ENCODE data around the gene GBGT1.

GBGT1 gene

DNA sequence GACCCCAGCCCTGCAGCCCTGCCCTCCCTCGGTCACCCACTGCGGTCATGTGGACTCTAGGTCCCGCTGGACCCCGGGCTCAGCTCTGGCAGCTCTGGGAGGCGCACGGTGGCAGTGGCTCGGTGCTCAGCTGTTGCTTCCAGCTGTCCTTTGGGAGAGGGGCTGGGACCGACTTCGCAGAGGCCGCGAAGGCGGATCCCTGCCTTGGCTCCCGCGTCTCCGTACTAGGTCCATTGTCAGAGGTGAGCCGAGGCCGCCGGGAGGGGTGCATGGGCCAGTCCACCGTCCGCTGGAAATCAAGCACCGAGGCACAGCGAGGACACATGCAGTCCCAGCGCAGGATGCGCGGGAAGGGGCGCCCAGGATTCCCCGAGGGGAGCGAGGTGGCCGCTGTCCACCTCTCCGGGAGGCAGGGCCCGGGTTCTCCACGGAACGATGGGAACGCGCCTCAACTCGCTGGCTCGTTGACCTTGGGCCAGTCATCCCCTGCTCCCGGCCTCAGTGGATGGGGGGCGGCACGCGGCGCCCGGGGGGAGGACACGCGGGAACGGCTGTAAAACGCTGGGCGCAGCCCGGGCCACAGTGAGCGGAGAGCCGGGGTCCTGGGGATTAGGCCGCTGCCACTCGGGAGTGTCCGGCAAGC, 732 bp downstream of the GBGT1 start:
- DNase-seq (ENCODE audit: low read depth): no peak

GRCh38 chr9:133161547-133161950, 2.2 kb downstream of the GBGT1 start:
- no peak for DNase-seq (ENCODE audit: low read depth)

GRCh38 chr9:133160742-133161546, 2.8 kb downstream of the GBGT1 start:
- no peak for DNase-seq (ENCODE audit: low read depth)

DNA sequence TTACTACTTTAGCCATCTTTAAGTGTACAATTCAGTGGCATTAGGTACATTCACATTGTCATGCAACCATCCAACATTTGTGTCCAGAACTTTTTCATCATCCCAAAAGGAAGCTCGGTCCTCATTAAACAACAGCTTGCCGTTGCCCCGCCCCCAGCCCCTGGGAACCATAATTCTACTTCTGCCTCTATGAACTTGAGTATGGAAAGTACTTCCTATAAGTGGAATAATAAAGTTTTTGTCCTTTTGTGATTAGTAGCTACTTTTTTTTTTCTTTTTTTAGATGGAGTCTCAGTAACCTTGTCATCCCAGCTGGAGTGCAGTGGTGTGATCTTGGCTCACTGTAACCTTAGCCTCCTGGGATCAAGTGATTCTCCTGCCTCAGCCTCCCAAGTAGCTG, 5.0 kb downstream of the GBGT1 start:
- DNase-seq (ENCODE audit: low read depth): no peak

DNA sequence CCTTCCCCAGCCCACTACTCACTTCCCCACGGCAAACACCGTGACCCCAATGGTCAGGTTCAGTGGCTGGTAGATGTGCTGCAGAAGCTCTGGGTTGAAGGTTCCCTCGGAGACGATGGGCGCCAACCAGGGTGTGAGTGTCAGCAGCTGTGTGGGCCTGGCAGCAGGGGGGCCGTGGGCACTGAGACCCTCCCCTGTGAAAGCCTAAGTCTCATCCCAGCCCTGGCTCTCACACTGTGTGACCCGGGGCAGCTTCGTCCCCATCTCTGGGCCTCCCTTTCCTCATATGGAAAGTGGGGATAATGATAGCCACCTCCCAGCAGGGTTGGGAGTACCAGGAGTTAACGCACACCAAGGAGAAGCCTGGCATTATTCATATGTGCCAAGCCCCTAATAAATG, 8.6 kb downstream of the GBGT1 start:
- no peak for DNase-seq (ENCODE audit: low read depth)

GRCh38 chr9:133154097-133154989, 9.4 kb downstream of the GBGT1 start:
- DNase-seq (ENCODE audit: low read depth): no peak

GRCh38 chr9:133153227-133154096, 10.3 kb downstream of the GBGT1 start:
- DNase-seq (ENCODE audit: low read depth): no peak

DNA sequence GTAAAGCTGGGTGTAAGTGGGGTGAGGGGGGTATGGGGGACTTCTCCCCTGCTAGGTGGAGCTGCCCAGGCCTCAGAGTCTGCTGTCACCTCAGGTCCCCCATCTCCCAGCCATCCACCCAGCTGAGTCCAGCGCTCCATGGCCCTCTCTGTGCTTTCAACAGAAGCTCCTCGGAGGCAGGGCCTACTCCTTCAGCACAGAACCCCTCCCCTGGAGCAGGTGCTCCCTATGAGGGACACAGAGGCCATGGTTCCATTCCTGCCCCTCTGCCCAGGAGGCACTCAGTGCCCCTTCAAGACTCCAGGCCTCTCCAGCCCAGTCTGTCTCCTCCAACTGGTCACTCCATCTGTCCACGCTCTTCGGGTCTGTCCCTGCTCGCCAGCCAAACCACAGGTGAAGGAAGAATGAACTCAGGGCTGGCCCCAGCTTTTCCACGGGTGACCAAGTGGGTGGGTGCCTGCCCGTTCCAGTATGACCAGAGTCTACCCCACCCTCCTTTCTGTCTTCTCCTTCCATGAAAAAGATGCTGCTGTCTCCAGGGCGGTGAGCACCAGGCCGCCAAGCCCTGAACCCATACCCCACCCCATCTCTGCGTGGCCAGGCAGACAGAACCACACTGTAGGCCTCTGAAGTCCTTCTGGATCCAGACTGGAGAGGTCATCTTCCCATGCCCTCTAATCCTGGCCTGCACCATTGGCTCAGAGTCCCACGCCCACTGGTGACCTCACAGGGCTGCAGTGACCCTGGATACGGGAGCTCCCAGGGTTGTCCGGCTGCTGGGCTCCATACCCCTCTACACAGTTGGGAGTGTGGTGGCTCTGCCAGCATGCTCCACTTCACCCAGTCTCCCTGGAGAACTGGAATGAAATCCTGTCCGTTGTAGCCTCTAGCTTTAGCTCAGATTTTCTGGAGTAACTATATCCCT, 11.9 kb downstream of the GBGT1 start:
- no peak for DNase-seq (ENCODE audit: low read depth)

- no peak for DNase-seq (ENCODE audit: low read depth)
Measured at GRCh38 chr9:133151041-133151440, 12.7 kb downstream of the GBGT1 start.

- peak; percentile 60 for DNase-seq (ENCODE audit: low read depth)
Measured at GRCh38 chr9:133149130-133150015, 14.3 kb downstream of the GBGT1 start.

DNA sequence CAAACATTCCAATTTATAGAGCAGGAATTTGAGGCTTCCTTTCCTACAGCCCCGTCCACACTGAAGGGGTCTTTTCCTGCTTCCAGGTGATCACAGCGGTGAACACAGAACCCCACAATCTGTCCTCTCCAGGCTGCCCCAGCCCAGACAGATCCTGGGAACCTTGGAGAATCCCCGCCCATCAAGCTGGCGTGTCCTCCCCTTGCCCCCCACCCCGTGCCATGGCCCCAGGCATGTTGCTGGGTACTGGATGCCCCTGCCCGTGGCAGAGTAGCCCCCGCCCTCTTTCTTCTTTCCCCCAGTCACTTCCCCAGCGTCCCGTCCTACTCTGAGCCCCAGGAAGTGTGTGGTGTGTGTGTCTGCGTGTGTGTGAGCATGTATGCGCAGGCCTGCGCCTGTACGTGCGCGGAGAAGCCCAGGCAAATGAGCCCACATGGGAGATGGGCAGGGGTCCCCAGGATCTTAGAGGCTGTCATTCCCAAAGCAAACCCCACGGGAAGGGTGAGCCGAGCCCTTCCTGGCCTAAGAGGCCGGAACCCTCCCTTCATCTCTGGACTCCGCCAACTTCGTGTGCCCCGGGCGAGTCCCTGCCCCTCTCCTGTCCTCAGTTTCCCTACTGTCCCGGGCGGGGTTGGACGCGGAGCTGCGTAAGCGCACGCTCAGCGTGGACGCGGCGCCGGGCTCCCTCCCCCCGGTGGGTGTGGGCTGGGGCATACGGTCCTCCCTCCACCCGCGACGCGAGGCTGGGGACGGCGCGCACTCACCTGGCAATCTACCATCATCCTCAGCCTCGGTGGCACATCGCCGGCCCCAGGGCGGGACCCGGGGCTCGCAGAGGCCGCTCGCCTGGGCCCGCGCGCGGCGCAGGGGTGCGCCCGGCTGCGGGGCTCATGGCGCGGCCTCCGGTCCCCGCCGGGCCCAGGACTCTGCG, 15.2 kb downstream of the GBGT1 start:
- DNase-seq (ENCODE audit: low read depth): no peak

GRCh38 chr9:133147412-133148198, 16.1 kb downstream of the GBGT1 start:
- no peak for DNase-seq (ENCODE audit: low read depth)

DNA sequence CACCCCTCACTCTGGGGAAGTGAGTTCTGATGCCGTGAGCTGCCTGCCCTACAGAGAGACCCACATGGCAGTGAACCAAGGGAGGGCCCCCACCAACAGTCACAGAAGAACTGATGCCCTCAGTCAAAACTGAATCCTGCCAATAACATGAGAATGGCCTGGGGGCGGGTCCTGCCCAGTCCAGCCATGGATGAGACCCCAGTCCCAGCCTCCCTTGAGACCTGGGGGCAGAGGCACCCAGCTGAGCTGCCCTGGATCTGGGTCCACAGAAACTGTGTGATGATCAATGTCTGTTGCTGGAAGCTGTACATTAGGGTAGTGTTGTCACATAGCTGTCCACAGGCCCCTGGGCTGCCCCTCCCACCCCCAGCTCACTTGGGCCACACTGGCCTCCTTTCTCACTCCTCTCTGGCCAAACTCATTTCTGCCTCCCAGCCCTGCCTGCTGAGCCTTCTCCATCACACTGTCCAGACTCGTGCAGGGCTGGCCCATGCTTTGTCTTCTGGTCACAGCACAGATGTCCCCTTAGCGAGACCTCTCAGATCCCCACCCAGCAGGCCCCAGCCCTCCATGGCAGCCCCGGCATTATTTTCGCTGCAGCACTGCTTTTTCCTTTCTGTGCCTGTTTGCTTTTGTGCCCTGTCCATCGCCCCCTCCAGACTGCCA, 16.8 kb downstream of the GBGT1 start:
- DNase-seq (ENCODE audit: low read depth): no peak

DNA sequence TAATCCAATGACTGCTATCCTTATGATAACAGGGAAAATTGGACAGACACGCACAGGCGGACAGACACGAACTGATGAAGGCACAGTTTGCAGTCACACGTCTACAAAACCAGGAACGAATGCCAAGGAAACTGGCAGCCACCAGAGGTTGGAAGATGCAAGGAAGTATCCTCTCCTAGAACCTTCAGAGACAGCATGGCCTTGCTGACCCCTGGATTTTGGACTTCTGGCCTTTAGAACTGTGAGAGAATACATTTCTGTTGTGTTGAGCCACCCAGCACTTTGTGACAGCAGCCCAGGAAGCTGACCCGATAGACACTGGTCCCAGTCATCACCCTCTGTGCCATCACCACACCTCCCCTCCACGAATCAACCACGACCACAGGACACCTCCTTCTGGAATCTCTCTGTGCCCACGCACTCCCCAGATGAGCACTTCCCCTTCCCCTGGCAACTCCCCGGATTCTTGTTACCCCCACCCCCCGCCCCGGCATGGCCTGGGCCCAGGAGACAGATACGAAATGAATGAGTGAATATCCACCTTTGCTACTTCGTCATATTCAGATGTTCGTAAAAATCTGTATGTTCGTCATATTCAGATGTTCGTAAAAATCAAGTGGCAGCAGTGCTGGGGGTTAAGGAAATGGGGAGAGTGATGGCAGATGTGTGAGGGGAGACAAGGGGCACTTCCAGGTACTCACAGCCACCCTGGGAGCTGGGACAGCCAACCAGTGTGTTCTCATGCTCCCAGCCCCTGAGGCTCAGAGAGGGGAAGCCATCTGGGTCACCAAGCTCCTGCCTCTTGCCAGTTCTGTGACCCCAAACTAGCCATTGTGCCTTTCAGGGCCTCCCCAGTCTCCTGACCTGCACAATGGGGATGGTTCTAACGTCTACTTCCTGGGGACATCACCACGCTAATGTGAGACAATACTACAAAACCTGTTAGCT, 18.5 kb downstream of the GBGT1 start:
- DNase-seq (ENCODE audit: low read depth): no peak

DNA sequence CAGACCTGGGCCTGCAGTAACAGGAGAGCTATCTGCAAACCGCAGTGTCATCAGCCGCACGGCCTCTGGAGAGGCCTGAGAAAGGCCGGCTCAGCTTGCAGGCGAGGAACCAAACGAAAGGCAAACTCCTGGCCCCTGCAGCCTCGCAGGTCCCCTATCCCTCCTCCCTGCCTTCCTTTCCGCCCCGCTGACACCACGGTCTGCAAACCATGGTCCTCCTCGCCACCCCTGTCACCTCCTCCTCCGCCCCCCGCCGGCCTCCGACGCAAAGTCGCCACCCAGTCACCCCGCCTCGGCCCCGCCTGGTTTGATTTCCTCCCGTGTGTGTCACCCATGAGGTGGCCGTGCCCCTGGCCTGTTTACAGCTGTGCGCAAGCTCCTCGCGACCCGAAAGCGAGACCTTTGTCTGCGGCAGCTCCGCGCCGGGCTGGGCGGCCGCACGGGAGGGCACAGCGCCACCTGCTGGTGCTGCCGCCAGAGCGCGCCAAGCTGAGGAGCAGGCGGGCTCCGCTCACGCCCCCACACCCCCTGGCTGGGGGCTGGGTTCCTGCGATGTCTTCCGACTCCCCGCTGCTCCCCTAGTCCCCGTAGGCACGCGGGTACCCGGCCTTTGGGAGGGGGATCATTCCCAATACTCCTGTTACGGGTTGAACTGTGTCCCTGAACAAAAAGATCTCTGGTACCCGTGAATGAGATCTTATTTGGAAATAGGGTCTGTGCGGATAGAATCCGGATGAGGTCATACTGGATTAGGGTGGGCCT, 19.4 kb downstream of the GBGT1 start:
- no peak for DNase-seq (ENCODE audit: low read depth)
